ENCODE data around the gene KBTBD12.
"Not testable (repeated sequence)": the region's sequence is repeated elsewhere in the genome, so short reads cannot be mapped to it uniquely, and the experiment has no call there.

Gene KBTBD12

DNA sequence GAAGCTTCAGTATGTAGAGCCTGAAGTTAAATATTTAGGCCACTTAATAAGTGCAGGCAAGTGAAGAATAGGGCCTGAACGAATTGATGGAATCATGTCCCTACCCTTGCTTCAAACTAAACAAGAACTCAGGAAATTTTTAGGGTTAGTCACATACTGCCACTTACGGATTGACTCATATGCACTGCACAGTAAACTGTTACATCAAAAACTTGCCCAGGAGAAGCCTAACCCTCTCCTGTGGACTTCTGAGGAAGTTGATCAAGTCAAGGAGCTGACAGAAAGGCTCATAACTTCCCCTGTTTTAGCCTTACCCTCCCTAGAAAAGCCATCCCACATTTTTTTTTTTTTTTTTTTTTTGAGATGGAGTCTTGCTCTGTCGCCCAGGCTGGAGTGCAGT is 20.6 kb upstream of the KBTBD12 start:
- no peak overlapping the region for H3K27ac ChIP-seq
- no peaks in the 10 kb centered on the region for H3K36me3 ChIP-seq (ENCODE audit: insufficient read depth, low read length)
- no peaks in the 10 kb centered on the region for H3K9me3 ChIP-seq (ENCODE audit: low read depth, low read length)
- TF ChIP-seq POLR2AphosphoS5 (IDR thresholded peaks at IDR 0.05; ENCODE audit: borderline replicate concordance, low read depth, low read length) (no peak), EZH2 (IDR thresholded peaks at IDR 0.05) (no peak), FOXP2 (optimal IDR thresholded peaks at IDR 0.05; ENCODE audit: control extremely low read depth, extremely low read length, insufficient read depth) (no peak)
- H3K4me3 ChIP-seq: no peak overlapping the region
- no peak overlapping the region for H3K9ac ChIP-seq (ENCODE audit: insufficient read length)
- DNase-seq (ENCODE audit: low read depth, low spot score): no peak

DNA sequence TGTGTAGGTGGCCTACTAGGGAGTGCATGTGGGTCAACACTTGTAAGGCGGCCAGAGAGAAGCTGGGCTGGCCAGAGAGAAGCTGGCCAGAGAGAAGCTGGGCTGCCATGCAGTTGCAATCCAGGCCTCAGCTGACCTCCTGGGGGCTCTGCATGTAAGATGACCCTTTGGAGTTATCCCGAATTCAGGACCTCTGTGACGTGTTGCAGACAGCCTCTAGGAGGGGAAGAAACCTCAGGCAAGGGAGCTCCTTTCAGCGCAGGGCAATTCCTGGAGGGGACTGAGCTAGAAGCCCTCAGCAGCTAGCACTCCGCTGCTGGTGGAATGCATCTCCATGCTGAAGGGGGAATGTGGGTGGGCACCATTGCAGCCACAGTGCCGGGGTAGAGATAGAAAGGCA is 15.8 kb upstream of the KBTBD12 start:
- TF ChIP-seq POLR2AphosphoS5 (IDR thresholded peaks at IDR 0.05; ENCODE audit: borderline replicate concordance, low read depth, low read length) (no peak), FOXP2 (optimal IDR thresholded peaks at IDR 0.05; ENCODE audit: control extremely low read depth, extremely low read length, insufficient read depth) (no peak), EZH2 (IDR thresholded peaks at IDR 0.05) (no peak)
- DNase-seq (ENCODE audit: low read depth, low spot score): no peak

DNA sequence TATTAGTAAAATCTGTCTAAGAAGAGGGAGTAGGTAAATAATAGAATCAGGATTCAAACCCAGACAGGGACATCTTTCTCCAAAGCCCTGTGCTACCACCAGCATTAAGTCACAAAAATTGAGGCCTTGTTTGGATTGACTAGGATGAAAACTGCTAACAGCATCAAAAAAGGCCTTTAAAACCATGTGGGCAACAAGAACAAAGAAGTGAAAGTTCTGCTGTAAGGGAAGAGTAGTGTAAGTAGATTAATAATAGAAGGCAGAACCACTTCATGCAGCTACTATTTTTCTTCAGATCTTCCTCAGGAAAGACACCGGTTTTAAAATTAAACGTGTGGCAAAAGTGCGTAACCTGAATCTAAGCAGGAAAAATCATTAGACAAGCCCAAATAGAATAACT is 15.3 kb upstream of the KBTBD12 start:
- no peak for DNase-seq (ENCODE audit: low read depth, low spot score)

More for the DNA sequence above, 15.8 kb upstream of the KBTBD12 start:
- no peak overlapping the region for H3K27ac ChIP-seq
- H3K36me3 ChIP-seq (ENCODE audit: insufficient read depth, low read length): no peaks in the 10 kb centered on the region
- H3K4me3 ChIP-seq: no peak overlapping the region
- H3K9ac ChIP-seq (ENCODE audit: insufficient read length): no peak overlapping the region
- H3K9me3 ChIP-seq (ENCODE audit: low read depth, low read length): no peaks in the 10 kb centered on the region

DNA sequence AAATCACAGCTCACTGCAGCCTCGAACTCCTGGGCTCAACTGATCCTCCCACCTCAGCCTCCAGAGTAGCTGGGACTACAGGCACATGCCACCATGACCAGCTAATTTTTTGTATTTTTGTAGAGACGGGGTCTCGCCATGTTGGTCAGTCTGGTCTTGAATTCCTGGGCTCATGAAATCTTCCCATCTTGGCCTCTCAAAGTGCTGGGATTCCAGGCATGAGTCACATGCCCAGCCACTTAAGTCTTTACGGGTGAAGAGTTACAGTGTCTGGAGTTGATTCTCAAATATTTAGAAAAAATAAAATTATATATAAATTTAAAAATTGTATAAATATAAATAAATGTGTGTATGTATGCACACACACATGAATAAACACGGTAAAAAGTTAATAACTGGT is 14.5 kb upstream of the KBTBD12 start:
- Histone ChIP-seq H3K9me3 (ENCODE audit: low read depth, low read length) (no peaks in the 10 kb centered on the region), H3K9ac (ENCODE audit: insufficient read length) (no peak overlapping the region), H3K27ac (no peak overlapping the region), H3K36me3 (ENCODE audit: insufficient read depth, low read length) (no peaks in the 10 kb centered on the region), H3K4me3 (no peak overlapping the region)
- no peak for DNase-seq (ENCODE audit: low read depth, low spot score)
- TF ChIP-seq FOXP2 (optimal IDR thresholded peaks at IDR 0.05; ENCODE audit: control extremely low read depth, extremely low read length, insufficient read depth) (no peak), EZH2 (IDR thresholded peaks at IDR 0.05) (no peak), POLR2AphosphoS5 (IDR thresholded peaks at IDR 0.05; ENCODE audit: borderline replicate concordance, low read depth, low read length) (no peak)

More for the DNA sequence above, 15.3 kb upstream of the KBTBD12 start:
- Histone ChIP-seq H3K4me3 (no peak overlapping the region), H3K9ac (ENCODE audit: insufficient read length) (no peak overlapping the region), H3K27ac (no peak overlapping the region), H3K9me3 (ENCODE audit: low read depth, low read length) (no peaks in the 10 kb centered on the region), H3K36me3 (ENCODE audit: insufficient read depth, low read length) (no peaks in the 10 kb centered on the region)
- TF ChIP-seq FOXP2 (optimal IDR thresholded peaks at IDR 0.05; ENCODE audit: control extremely low read depth, extremely low read length, insufficient read depth) (no peak), POLR2AphosphoS5 (IDR thresholded peaks at IDR 0.05; ENCODE audit: borderline replicate concordance, low read depth, low read length) (no peak), EZH2 (IDR thresholded peaks at IDR 0.05) (no peak)

DNA sequence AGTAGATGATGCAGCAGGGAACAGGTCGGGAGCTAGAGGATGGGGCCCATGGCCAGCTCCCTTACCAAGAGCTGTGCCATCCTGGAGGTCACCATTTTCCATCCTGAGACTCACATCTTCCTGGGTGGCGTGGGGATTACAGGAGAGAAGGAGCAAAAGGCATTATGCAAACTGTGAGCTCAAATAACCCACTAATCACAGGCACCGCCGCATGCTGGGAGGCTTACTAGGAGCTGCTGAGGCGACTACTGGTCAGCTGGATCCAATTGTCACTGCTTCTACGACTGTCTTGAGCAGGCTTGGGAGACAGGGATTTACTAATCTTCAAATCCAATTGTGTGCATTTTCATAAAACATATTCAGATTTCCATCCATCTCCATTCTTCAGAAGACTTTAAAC is 12.5 kb upstream of the KBTBD12 start:
- no peak overlapping the region for H3K4me3 ChIP-seq
- no peak overlapping the region for H3K27ac ChIP-seq
- H3K9ac ChIP-seq (ENCODE audit: insufficient read length): no peak overlapping the region
- no peak for DNase-seq (ENCODE audit: low read depth, low spot score)
- no peaks in the 10 kb centered on the region for H3K36me3 ChIP-seq (ENCODE audit: insufficient read depth, low read length)
- H3K9me3 ChIP-seq (ENCODE audit: low read depth, low read length): no peaks in the 10 kb centered on the region
- no peak for TF ChIP-seq EZH2 (IDR thresholded peaks at IDR 0.05)
- no peak for TF ChIP-seq POLR2AphosphoS5 (IDR thresholded peaks at IDR 0.05; ENCODE audit: borderline replicate concordance, low read depth, low read length)
- no peak for TF ChIP-seq FOXP2 (optimal IDR thresholded peaks at IDR 0.05; ENCODE audit: control extremely low read depth, extremely low read length, insufficient read depth)

DNA sequence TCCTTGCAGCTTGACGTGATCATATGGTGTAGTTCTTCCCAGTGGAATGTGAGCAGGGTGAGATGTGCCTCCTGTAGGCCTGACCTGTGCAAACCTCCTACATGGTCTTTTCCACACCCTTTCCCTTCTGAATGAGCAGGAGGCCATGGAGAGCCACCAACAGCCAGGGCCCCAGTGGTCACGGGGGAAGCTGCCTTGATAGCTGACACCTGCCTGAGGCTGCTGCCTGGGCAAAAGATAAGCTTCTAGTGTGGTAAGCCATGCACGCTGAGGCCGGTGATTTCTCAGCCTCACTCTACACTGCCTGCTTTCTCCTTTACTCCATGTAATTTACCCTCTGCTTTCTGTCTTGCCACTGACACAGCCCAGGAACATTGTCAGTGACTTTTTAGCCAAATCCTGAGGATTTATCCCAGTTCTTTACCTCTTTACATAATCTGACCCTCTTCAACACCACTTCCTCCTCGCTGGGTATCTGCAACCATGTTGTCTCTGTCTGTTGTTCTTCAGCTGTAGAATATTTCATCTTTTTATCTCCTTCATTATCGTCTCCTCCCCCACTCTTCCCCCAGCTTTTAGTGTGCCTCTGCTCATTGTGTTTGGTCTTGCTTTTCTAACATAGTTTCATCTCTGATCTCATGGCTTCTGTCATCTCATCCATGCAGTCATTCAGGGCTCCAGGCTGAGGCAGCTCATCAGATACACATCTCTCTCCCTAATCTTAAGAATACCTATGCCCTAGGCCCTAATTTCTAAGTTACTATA is 11.2 kb upstream of the KBTBD12 start:
- no peaks in the 10 kb centered on the region for H3K9me3 ChIP-seq (ENCODE audit: low read depth, low read length)
- H3K27ac ChIP-seq: no peak overlapping the region
- no peak for DNase-seq (ENCODE audit: low read depth, low spot score)
- H3K4me3 ChIP-seq: no peak overlapping the region
- no peaks in the 10 kb centered on the region for H3K36me3 ChIP-seq (ENCODE audit: insufficient read depth, low read length)
- H3K9ac ChIP-seq (ENCODE audit: insufficient read length): no peak overlapping the region
- no peak for TF ChIP-seq POLR2AphosphoS5 (IDR thresholded peaks at IDR 0.05; ENCODE audit: borderline replicate concordance, low read depth, low read length)
- no peak for TF ChIP-seq FOXP2 (optimal IDR thresholded peaks at IDR 0.05; ENCODE audit: control extremely low read depth, extremely low read length, insufficient read depth)
- no peak for TF ChIP-seq EZH2 (IDR thresholded peaks at IDR 0.05)

DNA sequence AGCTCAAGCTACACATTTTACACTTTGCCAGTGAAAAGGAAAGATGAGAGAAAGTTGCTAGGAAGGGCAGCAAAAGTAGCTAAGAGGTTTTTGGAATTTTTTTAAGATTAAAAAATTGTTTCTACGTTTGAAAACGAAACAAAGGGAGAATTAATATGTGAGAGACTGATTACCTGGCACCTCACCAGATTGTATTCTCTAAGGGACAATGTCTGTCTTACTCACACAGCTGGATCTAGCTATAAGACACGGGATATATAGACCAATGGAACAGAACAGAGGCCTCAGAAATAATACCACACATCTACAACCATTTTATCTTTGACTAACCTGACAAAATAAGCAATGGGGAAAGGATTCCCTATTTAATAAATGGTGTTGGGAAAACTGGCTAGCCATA is 9.5 kb upstream of the KBTBD12 start:
- H3K4me3 ChIP-seq: no peak overlapping the region
- no peaks in the 10 kb centered on the region for H3K36me3 ChIP-seq (ENCODE audit: insufficient read depth, low read length)
- no peak overlapping the region for H3K27ac ChIP-seq
- H3K9me3 ChIP-seq (ENCODE audit: low read depth, low read length): no peaks in the 10 kb centered on the region
- H3K9ac ChIP-seq (ENCODE audit: insufficient read length): no peak overlapping the region
- TF ChIP-seq EZH2 (IDR thresholded peaks at IDR 0.05) (no peak), FOXP2 (optimal IDR thresholded peaks at IDR 0.05; ENCODE audit: control extremely low read depth, extremely low read length, insufficient read depth) (no peak), POLR2AphosphoS5 (IDR thresholded peaks at IDR 0.05; ENCODE audit: borderline replicate concordance, low read depth, low read length) (no peak)
- DNase-seq (ENCODE audit: low read depth, low spot score): no peak

DNA sequence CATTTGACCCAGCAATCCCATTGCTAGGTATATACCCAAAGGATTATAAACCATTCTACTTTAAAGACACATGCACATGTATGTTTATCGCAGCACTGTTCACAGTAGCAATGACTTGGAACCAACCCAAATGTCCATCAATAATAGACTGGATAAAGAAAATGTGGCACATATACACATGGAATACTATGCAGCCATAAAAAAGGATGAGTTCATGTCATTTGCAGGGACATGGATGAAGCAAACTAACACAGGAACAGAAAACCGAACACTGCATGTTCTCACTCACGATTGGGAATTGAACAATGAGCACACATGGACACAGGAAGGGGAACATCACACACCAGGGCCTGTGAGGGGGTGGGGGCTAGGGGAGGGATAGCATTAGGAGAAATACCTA is 8.4 kb upstream of the KBTBD12 start:
- not testable (repeated sequence) for H3K36me3 ChIP-seq (ENCODE audit: insufficient read depth, low read length); DNase-seq (ENCODE audit: low read depth, low spot score); H3K4me3 ChIP-seq; H3K27ac ChIP-seq; H3K9ac ChIP-seq (ENCODE audit: insufficient read length); H3K9me3 ChIP-seq (ENCODE audit: low read depth, low read length)

DNA sequence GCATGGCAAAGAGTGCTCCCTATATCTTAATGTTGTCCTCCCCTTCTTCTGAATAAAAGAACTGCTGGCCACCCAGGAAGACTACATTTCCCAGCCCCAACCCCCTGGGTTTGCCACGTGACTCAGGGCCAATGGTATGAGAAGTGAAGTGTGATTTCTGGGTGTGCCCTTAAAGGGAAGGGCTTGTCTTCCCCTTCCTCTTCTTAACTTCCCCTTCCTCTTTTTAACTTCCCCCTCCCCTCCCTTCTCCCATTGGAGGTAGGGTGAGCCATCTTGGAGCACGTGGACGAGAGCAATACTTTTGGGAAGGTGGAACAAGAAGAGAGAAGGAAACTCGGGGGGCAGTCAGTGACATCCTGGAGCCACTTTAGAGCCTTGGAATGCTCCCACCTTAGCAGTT is 6.8 kb upstream of the KBTBD12 start:
- Histone ChIP-seq H3K9ac (ENCODE audit: insufficient read length) (no peak overlapping the region), H3K27ac (no peak overlapping the region), H3K4me3 (no peak overlapping the region), H3K9me3 (ENCODE audit: low read depth, low read length) (no peaks in the 10 kb centered on the region), H3K36me3 (ENCODE audit: insufficient read depth, low read length) (no peaks in the 10 kb centered on the region)
- no peak for TF ChIP-seq FOXP2 (optimal IDR thresholded peaks at IDR 0.05; ENCODE audit: control extremely low read depth, extremely low read length, insufficient read depth)
- no peak for TF ChIP-seq POLR2AphosphoS5 (IDR thresholded peaks at IDR 0.05; ENCODE audit: borderline replicate concordance, low read depth, low read length)
- TF ChIP-seq EZH2 (IDR thresholded peaks at IDR 0.05): no peak
- DNase-seq (ENCODE audit: low read depth, low spot score): no peak
